Stimulated activated CD4-positive, alpha-beta T cell treated with anti-CD3 and anti-CD28 coated beads, TNF-alpha, amount 100 ng/mL, for 24 hours (primary cell): ENCODE data around the gene INPP4A.

Experiments
- DNase-seq, 3 experiments: peaks; one replicate each; pipeline ENCODE4 v3.0.0-alpha.2; 2020; ENCODE audit warnings: low read depth in 3 of 3

Gene INPP4A

DNA sequence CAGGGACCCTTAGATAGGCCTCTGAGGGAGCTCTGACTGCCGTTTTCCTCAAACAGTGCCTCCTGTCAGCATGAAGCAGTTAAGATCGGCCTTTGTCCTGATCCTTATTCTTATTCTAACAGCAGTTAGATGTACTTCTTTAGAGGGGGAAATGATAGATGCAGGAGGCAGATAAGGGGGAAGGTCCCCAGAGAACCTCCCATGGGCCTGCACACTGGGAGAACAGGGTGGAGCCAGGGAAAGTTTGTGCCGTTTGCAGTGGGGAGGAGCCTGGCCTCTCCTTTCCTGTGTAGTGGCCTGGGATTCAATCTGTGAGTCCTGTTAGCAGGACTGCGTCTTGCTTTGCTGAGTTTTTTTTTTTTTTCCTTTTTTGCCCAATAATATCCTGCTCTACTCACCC, 7.9 kb upstream of the INPP4A start:
- DNase-seq = no peak

DNA sequence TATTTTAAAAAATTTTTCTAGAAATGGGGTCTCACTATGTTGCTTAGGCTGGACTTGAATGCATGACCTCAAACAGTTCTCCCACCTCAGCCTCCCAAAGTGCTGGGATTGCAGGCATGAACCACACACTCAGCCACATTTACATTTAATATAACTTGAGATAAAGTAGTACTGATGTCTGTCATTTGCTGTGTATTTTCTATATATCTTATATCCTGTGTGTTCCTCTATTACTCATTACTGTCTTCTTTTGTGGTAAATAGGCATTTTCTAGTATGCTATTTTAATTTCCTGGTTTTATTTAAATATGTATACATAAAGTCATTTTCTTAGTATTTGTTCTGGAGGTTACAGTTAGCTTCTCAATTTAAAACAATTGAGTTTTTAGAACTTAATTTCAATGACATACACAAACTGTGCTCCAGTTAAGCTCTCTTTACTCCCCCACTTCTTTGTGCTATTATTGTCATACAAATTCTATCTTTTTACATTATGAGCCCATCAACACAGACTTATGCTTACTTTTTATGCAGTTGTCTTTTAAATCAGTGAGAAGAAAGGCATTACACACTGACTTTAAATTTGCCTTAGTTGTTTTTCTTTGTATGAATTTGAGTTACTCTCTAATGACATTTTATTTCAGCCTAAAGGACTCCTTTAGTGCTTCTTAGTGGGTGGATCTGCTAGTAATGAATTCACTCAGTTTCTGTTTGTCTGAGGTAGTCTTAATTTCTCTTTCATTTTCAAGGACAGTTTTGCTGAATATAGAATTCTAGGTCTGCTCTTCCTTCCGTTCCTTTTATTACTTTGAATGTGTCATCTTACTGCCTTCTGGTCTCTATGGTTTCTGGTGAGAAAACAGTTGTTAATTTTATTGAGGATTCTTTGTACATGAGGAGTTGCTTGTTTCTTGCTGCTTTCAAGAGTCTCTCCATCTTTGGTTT, 6.2 kb upstream of the INPP4A start:
- no peak for DNase-seq

DNA sequence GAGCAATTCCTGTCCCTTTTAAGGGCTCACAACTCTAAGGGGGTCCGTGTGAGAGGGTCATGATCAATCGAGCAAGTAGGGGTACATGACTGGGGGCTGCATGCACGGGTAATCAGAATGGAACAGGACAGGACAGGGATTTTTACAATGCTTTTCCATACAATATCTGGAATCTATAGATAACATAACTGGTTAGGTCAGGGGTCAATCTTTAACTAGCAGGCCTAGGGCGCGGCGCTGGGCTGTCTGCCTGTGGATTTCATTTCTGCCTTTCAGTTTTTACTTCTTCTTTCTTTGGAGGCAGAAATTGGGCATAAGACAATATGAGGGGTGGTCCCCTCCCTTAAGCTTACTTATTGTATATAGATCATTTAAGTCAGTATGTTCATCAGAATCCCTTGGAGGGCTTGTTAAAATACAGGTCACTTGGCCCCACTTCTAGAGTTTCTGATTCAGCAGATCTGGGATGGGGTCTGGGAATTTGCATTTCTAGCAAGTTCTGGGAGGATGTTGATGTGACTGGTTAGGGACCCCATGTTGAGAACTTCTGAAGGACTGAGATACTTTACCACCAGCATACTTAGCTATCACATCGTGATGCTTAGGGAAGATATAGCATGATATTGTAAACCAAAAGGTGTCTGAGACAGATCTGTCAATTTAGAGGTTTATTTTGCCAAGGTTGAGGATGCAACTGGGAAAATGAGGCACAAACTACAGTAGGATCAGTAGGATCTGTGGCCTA, 2.8 kb upstream of the INPP4A start:
- no peak for DNase-seq

DNA sequence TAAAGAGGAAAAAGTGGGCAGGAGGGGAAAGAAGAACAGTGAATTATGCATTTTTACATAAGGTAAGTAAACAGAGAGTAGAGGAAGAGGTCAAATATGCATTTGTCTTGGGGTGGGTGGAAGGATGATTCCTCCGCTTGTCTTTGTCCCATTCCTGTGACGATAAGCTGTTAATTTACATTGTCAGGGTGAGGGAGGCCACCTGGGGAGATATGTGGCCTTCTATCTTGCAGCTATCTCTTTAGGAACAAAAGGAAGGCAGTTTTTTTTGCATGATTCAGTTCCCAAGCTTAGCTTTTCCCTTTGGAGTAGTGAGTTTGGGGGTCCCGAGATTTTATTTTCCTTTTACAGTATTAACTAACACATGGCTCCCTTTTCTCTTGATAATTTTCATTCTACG, 2.2 kb upstream of the INPP4A start:
- DNase-seq = no peak

DNA sequence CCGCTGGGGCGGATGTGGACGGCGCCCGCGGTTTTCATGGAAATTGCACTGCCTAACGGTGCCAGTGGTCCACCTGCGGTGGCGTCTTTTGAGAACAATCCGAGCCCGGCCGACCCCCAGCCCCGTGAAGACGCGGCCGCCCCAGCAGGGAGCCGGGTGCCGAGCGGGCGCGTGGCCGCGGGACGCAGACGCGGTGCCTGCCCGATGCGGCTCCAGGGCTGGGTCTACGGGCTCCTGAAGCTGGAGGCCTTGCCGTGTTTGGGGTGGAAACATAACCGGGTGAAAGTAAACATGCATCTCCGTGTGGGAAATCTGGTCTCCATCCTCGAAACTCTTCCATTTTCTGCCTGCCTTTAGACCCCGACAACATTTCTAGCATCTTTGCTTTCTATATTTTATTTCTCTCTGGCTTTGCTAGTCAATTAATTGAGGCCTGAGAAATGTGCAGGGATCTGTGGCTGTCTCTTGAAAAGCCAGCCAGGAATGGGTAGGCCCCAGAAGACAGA, 572 bp downstream of the INPP4A start:
- no peak for DNase-seq

DNA sequence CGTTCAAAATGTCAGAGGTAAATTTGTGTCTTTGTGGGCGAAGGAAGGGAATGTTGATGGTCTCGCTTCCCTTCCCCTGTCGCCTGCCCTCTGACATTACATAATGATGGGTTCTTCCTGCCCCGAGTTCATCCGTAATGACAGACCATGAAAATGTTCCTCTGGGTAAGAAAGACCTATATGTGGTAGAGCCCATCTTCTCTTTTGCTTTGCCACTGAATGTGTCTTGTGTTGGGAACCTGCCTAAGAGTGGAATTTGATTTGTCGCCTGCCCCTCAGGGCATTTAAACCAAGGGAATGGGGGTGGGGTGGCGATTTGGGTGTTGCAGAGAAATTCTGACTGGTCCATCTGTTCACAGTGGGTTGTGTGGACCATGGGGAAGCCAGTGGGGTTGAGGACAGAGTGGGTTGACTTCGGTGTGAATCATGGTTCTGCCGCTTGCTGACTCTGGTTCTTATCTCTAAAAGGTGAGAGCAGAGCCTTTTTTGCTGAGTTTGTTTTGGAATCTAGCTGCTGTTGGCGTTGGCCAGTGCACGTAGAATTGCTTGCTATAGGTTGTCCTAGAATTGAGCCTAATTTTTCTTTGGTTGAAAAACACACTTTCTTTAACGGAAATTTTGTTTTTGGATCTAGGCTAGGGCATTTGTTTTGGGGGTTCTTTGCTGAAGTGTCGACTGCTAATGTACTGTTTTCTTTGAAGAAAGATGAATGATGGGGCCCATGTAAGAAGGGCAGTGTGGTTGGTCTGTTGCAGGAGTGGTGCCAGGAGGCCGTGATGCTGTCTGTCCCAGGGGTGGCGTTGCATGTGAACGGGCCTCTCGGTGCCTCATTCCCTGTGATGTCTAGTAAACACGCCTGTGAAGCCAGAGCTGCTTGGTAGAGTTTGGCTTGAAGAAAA, 1.3 kb downstream of the INPP4A start:
- DNase-seq = peak in 1 of 3 experiments; percentile 28

DNA sequence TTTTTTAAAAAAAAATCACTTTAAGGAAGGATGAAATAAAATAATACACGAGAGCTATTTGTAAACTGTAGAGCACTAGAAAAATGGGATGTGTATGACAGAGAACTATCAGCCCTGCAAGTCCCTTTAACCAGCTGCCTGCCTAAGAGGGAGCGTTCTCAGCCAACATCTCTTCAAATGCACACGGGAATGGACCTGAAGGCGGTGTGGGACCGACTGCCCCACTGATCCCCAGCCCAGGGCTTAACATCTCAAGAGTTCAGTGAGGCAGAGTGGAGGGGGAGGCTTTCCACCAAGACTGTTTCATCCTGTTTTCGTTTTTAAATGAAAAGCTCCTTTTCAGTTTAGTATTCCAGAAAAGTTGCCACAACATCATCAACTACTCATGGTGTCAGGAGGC, 2.2 kb downstream of the INPP4A start:
- DNase-seq = no peak

DNA sequence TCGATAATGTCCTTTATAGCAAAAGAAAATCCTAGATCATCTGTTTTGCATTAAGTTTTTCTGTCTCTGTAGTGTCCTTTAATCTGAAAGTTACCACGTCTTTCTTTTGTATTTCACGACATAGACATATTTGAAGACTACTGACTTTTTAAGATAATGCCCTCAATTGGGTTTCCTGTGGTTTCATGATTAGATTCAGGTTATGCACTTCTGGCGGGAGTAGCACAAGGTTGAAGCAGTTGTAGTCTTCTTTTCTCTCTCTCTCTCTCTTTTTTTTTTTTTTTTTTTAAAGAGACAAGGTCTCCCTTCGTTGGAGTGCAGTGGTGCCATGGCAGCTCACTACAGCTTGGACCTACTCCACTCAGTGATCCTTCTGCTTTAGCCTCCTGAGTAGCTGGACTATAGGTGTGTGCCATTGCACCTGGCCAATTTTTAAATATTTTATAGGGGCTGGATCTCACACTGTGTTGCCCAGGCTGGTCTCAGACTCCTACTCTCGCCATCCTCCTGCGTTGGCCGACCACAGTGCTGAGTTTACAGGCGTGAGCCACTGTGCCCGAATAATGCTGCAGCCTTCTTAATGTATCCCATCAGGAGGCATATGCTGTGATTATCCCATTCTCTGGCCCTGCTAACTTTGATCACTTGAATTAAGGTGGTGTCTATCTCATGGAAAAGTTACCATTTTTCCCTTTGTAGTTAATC, 3.9 kb downstream of the INPP4A start:
- DNase-seq = no peak

DNA sequence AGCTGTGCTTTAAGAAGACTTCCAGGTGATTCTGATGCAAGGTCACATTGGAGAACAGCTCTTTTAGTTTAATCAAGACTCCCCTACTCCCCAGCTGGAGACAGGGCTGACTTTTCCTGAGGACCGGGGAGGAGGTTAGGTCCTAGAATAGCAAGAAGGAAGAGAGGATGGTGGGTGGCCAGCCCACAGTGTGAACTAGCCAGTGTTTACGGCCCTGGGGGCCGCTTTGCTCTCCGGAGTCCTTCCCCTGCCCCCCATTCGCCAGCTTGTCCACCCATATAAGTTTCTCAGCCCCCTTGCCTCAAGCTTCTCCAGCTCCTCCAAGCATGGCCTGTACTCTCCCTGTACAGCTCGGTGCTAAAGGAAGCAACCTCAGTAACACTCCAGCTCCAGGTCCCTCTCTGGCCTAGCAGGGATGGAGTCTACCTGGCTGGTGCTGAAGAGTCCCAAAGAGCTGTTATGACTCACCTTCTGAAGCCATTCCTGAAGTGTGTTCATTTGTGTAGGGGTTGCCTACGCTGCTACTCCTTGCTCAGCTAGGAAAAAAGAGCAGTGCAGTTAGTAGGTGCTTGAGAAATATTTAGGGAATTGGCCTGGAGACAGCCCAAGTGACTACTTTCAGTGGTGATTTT, 7.9 kb downstream of the INPP4A start:
- DNase-seq = no peak

DNA sequence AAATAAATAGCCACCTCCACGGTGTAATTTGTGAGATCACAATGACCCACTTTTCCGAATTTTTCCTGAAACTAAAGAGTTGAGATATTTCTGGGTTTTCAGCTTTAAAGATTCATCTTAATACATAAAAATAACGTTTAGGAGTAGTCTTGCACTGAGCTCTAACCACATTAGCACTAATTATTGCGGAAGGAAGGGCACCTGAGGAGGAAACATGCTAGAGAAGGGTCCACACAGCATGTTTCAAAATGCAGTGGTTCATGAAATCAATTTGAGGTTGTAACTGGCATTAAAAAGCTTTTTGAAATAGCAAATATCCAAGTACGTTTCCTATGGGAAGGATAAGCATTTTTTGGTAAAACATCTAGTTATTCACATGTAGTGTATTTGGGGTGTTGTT, 8.4 kb downstream of the INPP4A start:
- no peak for DNase-seq

DNA sequence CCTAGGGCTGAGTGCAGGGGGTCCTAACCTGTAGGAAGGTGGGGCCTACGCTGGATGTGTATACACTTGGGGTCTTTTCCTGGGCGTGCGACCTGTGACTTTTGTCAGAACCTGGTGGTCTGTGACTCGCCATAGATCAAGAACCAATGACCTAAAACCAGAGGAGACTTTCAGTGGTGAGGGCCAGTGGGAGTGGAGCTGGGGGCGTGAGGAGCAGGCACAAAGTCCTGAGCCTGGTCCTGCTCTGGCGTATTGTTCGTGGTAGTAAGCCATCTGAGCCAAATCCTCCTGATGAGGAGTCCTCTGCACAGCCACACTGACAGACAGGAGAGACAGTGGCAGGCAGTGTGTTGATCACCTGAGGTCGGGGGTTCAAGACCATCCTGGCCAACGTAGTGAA, 8.9 kb downstream of the INPP4A start:
- no peak for DNase-seq

DNA sequence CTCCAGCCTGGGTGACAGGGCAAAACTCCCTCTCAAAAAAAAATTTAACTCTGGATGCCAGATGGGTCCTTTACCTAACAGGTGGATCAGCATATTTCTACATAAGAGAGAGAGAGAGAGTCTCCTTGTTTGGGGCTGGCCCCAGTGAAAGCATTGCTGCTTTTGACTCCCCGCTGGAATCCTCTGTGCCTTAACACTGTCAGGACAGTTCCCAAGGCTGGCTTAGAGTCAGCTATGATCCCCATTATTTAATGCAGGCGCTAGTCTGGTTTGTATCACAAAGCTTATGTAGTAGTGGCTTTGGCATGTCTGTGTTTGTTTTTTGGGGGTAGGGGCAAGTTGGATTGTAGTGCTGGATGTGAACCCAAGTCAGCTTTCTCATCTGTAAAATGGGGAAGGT, 9.4 kb downstream of the INPP4A start:
- DNase-seq = no peak

DNA sequence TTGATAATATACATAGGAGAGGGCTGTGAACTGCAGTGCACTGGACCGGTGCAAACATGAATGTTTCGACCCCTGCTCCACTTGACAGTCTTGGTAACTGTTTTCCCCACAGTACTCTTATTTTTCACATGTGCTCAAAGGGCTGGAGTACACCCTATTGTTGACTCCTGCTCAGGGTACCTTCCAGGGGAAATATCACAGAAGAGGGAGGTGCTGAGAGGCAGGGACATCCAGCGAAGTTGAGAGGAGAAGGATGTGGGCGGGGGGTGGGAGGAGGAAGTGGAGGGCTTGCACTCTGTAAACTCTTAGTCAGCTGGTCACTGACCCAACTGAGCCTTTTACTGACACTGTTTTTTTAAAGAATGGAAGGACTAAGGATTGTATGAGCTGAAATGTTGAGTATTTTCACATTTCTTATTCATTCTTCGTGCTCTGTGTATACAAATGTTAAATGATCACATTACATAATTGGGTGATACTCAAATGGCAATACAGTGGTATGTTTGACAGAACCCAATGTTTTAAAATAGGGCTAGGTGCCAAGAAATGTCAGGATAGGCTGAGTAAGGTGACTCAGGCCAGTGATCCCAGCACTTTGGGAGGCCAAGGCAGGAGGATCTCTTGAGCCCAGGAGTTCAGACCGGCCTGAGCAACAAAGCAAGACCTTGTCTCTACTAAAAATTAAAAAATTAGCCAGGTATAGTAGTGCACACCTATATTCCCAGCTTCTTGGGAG, 10.0 kb downstream of the INPP4A start:
- no peak for DNase-seq

DNA sequence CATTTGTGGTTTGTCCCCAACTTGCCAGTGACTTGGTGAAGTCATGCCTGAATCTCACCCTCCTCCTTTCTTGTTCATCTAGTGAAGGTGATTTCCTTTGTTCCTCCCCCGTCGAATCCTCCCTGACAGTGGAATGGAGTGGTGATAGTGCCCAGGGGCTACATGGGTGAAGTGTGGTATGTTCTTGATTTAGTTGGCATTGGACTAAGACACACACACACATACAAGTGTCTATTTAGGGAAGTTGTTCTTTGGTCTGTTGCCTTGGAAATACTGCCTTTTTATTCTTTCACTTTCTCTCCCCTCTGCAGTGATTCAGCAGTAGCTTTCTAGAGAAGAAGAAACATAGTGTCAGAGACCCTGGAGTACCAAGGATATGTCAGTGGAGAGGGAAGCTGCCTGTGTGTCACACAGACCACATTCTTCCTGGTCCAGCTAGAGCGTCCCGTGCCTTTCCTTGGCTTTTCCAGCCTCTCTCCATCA, 10.9 kb downstream of the INPP4A start:
- no peak for DNase-seq

DNA sequence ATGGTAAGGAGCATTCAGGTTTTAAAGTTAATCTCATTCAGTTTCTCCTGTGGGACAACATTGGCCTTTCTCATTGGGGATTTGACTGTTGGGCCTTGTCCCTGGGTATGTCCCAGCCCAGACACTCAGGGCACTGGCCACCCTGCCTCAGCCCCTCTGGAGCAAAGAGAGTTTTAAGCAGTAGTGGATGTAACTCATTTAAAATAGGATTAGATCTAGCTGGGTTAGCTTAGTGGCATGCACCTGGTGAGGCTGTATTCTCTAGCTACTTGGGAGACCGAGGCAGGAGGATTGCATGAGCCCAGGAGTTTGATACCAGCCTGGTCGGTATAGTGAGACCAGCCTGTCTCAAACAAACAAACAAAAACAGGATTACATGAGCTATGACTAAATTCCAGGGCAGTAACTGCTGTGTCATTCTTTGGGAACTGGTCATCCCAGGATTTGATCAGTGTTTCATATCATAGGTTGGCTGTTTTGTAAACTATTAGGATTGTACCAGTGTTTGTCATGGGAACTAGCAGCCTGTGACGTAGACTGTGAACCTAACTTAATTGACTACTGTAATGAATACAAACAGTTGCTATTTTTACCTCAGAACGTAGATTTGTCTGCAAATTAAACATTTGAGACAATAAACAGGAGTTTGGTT, 12.5 kb downstream of the INPP4A start:
- no peak for DNase-seq

DNA sequence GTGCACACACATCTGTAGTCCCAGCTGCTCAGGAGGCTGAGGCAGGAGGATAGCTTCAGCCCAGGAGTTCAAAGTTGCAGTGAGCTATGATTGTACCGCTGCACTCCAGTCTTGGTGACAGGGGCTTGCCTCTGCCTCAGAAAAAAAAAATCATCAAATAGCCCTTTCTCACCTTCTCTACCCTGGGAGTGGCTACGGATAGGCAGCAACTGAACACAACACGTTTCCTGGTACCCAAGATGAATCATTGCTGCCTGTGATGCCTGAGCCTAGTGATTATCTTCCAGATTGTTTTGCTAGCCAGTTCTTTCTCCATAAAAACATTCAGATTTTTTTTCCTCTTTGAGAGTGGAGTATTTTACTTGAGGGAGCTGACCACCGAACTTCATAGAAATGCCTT, 13.5 kb downstream of the INPP4A start:
- DNase-seq = no peak

DNA sequence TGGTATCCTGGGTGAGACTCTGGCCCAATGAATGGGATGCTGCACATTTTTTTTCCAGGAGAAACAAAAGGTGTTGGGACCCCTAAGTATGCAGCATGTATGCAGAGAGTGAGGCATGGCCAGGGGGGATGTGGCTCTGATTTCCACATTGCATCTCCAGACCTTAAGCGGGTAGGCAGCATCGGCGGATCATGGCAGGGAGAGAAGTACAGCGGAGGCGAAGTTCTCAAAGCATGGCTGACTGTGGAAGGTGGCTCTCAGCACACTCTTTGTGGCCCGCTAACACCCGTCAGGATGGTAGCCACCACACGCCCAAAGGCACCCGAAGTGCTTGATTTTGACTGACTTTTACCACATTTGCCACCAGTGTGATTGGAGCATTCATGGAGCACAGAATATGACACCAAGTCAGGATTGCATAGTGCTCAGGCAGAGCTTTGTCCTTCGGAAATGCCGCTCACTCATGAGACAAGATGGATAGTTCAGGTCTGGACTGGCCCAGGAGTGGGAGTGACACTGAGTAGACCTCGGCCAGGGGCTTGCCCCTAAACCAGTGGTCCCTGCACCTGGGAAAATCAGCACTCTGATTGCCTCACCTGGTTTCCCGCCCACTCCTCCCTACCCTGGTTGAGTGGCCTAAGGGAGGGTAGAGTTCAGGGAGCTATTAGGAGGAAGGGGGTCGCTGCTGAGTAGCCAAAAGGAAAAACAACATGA, 14.2 kb downstream of the INPP4A start:
- DNase-seq = no peak

DNA sequence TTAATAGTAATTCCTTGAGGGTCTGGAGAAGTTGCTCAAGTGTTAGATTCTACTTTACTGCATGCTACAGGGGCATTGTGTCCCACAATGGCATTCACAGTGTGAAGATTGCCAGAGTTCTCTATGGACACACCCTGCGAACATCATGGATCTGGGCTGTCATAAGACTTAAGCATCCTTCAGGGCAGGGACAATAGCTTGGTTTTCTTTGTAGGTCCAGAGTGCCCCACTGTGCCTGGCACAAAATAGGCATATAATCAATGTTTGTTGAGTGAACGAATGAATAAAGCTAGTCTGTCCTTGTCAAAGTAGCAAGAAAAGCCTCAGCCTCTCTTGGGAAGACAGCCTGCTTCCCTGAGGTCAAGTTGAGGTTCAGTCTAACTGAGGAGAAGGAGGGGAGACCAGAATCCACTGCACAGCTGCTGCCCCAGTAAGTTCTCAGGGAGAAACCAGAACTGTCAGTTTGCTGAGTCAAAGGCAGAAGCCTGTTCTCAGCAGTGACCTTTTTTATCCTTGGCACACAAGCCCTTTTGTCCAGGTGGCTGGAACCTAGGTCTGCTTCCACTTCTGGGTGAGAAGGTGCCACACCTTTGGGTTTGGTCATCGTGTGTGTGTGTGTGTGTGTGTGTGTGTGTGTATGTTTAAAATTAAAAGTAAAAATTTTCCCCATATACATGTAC, 15.0 kb downstream of the INPP4A start:
- DNase-seq = no peak
